Bronchial epithelial cell (primary cell): Measurements from ENCODE around the gene APOBEC3H. TPM values are rescaled to one million over a fixed set of nuclear protein-coding genes. Genes with fewer than 3 reads are reported as not detected.

Experiments
- DNase-seq: peaks from one replicate; pipeline ENCODE4 v3.0.0-alpha.2; 2010; ENCODE audit warnings: low read depth
- FAIRE-seq: peaks from 2 replicates; lab custom pipeline; 2011; peaks lifted over from hg19 to GRCh38; lab: Jason Lieb, UNC
- H3K27me3 ChIP-seq: 2 replicates; pipeline ENCODE4 v1.5.1; 2011; ENCODE audit warnings: low read length; ENCODE audit not compliant: control insufficient read depth, insufficient read depth
- H3K36me3 ChIP-seq: 2 replicates; pipeline ENCODE4 v1.5.1; 2011; ENCODE audit warnings: low read length; ENCODE audit not compliant: control insufficient read depth, insufficient read depth
- H3K4me3 ChIP-seq: 2 replicates; pipeline ENCODE4 v1.5.1; 2011; ENCODE audit warnings: mild to moderate bottlenecking, low read depth, low read length, control low read depth
- CTCF ChIP-seq: IDR thresholded peaks from 2 replicates; pipeline ENCODE4 v1.5.1; 2011; ENCODE audit warnings: mild to moderate bottlenecking, moderate library complexity, low read length, control low read depth, inconsistent platforms; ENCODE audit not compliant: insufficient read depth, severe bottlenecking
- total RNA-seq: library from RNA; depleted of rRNA; stranded (reverse); fragments of >200 nt; gene quantifications from 2 replicates; pipeline ENCODE4 v1.2.1, GENCODE V29; 2014

The APOBEC3H gene
- total RNA-seq, 1 donor from 2014 or later, result 0.26 TPM

- FAIRE-seq (no peak), DNase-seq (peak; percentile 53)
- no peaks in the 10 kb centered on the region for H3K27me3 ChIP-seq
Measured at GRCh38 chr22:39117585-39118191, 20.6 kb downstream of the APOBEC3H start.

GRCh38 chr22:39120983-39121382 lies 23.9 kb downstream of the APOBEC3H start:
- DNase-seq, result no peak
- Histone ChIP-seq H3K36me3 (no peaks in the 10 kb centered on the region), H3K4me3 (no peak overlapping the region), H3K27me3 (no peaks in the 10 kb centered on the region)
- TF ChIP-seq CTCF, result no peak
- FAIRE-seq, result no peak

More at GRCh38 chr22:39117585-39118191, 20.6 kb downstream of the APOBEC3H start:
- TF ChIP-seq CTCF, result peak; percentile 50
- no peaks in the 10 kb centered on the region for H3K36me3 ChIP-seq
- no peak overlapping the region for H3K4me3 ChIP-seq

- DNase-seq (no peak), FAIRE-seq (no peak)
- TF ChIP-seq CTCF, result no peak
- no peaks in the 10 kb centered on the region for H3K27me3 ChIP-seq
- no peak overlapping the region for H3K4me3 ChIP-seq
- H3K36me3 ChIP-seq, result no peaks in the 10 kb centered on the region
Measured at GRCh38 chr22:39122772-39123470, 25.9 kb downstream of the APOBEC3H start.

GRCh38 chr22:39123751-39124581 lies 26.9 kb downstream of the APOBEC3H start:
- FAIRE-seq (no peak), DNase-seq (no peak)
- Histone ChIP-seq H3K27me3 (no peaks in the 10 kb centered on the region), H3K4me3 (no peak overlapping the region), H3K36me3 (no peaks in the 10 kb centered on the region)
- no peak for TF ChIP-seq CTCF

GRCh38 chr22:39125622-39126021 lies 28.6 kb downstream of the APOBEC3H start:
- no peak for TF ChIP-seq CTCF
- no peaks in the 10 kb centered on the region for H3K27me3 ChIP-seq
- FAIRE-seq, result no peak
- DNase-seq, result no peak
- H3K4me3 ChIP-seq, result no peak overlapping the region
- no peaks in the 10 kb centered on the region for H3K36me3 ChIP-seq
